MV-4-11 (cell line): ENCODE measurements around the gene MC3R.

Experiments
- DNase-seq: peaks from one replicate; lab custom pipeline; 2025; lab: John Stamatoyannopoulos, UW

The MC3R gene

GRCh38 chr20:56249956-56250355 lies 1.4 kb downstream of the MC3R start:
- no peak for DNase-seq

- DNase-seq, result no peak
These were observed 9.1 kb downstream of the MC3R start for GRCh38 chr20:56257604-56258003.

GRCh38 chr20:56259948-56260347 lies 11.4 kb downstream of the MC3R start:
- DNase-seq, result no peak

- no peak for DNase-seq
These were observed 20.0 kb downstream of the MC3R start for GRCh38 chr20:56268536-56268935.

GRCh38 chr20:56271974-56272373 lies 23.4 kb downstream of the MC3R start:
- no peak for DNase-seq

- no peak for DNase-seq
These were observed 25.0 kb downstream of the MC3R start for GRCh38 chr20:56273491-56273890.

- no peak for DNase-seq
These were observed 25.6 kb downstream of the MC3R start for GRCh38 chr20:56274156-56274555.

- DNase-seq, result peak; percentile 97
These were observed 29.7 kb downstream of the MC3R start for GRCh38 chr20:56278196-56278595.

GRCh38 chr20:56285496-56285895 lies 37.0 kb downstream of the MC3R start:
- DNase-seq, result peak; percentile 13

- no peak for DNase-seq
These were observed 41.1 kb downstream of the MC3R start for GRCh38 chr20:56289652-56290051.

GRCh38 chr20:56299362-56299761 lies 50.8 kb downstream of the MC3R start:
- no peak for DNase-seq
